Left lung (tissue), 10 donors: ENCODE results near the gene MMS22L. TPM values are rescaled to one million over a fixed set of nuclear protein-coding genes. Genes with fewer than 3 reads are reported as not detected.

Experiments used
- ATAC-seq: fragments of 200-7000 bp; cut with Tn5 transposase; one replicate; pipeline ENCODE4 v1.9.1; 2020; ENCODE audit warnings: moderate library complexity
- DNase-seq, 4 donors: peaks; one replicate each; pipeline ENCODE4 v3.0.0-alpha.2; 2013 to 2020
- H3K27ac ChIP-seq, 2 donors: fragments of 200-600 bp; sonication (generic) in 1 of 2; one replicate each; pipeline versions ENCODE4 v1.5.0 to v1.8.0; 2020 to 2021
- H3K27me3 ChIP-seq, 2 donors: fragments of 200-600 bp; sonication (generic) in 1 of 2; one replicate each; pipeline versions ENCODE4 v1.5.0 to v1.8.0; 2020 to 2021
- H3K36me3 ChIP-seq, 2 donors: fragments of 200-600 bp; sonication (generic) in 1 of 2; one replicate each; pipeline versions ENCODE4 v1.5.0 to v1.8.0; 2020 to 2021
- H3K4me1 ChIP-seq, 2 donors: fragments of 200-600 bp; one replicate each; pipeline ENCODE4 v1.8.0; 2021
- H3K4me3 ChIP-seq, 2 donors: fragments of 200-600 bp; sonication (generic) in 1 of 2; one replicate each; pipeline versions ENCODE4 v1.5.0 to v1.8.0; 2020 to 2021; ENCODE audit warnings: mild to moderate bottlenecking in 1 of 2
- H3K9me3 ChIP-seq, 2 donors: fragments of 200-600 bp; sonication (generic) in 1 of 2; one replicate each; pipeline versions ENCODE4 v1.5.0 to v1.8.0; 2020 to 2021
- CTCF ChIP-seq, 2 donors: fragments of 200-600 bp; sonication (generic) in 1 of 2; IDR thresholded peaks; one replicate each; pipeline versions ENCODE4 v1.5.0 to v1.8.0; 2021; ENCODE audit warnings: antibody characterized with exemption in 2 of 2
- intact Hi-C, 2 donors: fragments of 100-400 bp; cut with DNase I; formaldehyde crosslinking; loops; one replicate each; pipeline versions ENCODE4 v1.11.2 to v1.14.2; 2022
- polyA plus RNA-seq, 6 donors: library from polyadenylated mRNA; unstranded; fragments of 120-200 nt; gene quantifications; one replicate each; pipeline ENCODE4 v1.2.1, GENCODE V29; 2013; ENCODE audit not compliant: insufficient read length in 6 of 6
- total RNA-seq, 2 donors: library from RNA; stranded (reverse); fragmentation: NEBNext Ultra II Directional; extraction: Animal tissue kit (Norgen Biotek cat#: 25700); gene quantifications; one replicate each; pipeline ENCODE4 v1.2.1, GENCODE V29; 2021
- donor health status: DM: no; HTN: yes; CAD: no.
- donor health status: DM: no; HTN: no; CAD: no.

The MMS22L gene
- total and polyA plus RNA-seq, 8 donors, result 11.6 to 19.5 (median 15.5) TPM

DNA sequence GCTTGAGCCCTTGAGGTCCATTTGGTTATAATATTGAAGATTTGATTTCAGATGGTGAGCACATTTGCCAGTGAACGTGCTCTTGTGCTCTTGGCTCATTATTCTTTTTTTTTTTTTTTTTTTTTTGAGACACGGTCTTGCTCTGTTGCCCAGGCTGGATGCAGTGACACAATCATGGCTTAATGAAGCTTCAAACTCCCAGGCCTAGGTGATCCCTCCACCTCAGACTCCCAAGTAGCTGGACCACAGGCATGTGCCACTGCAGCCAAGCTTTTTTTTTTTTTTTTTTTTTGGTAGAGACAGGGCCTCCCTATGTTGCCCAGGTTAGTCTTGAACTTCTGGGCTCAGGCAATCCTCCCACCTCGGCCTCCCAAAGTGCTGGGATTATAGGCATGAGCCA lies 182.3 kb downstream of the MMS22L start:
- Histone ChIP-seq H3K4me1 (no peaks in the 10 kb centered on the region), H3K9me3 (no peaks in the 10 kb centered on the region), H3K4me3 (no peak overlapping the region), H3K27me3 (no peaks in the 10 kb centered on the region), H3K36me3 (no peaks in the 10 kb centered on the region), H3K27ac (no peak overlapping the region)
- no peak for TF ChIP-seq CTCF (IDR thresholded peaks at IDR 0.05)
- no peak for ATAC-seq
- intact Hi-C loops, result no loop called here
- DNase-seq, result no peak

DNA sequence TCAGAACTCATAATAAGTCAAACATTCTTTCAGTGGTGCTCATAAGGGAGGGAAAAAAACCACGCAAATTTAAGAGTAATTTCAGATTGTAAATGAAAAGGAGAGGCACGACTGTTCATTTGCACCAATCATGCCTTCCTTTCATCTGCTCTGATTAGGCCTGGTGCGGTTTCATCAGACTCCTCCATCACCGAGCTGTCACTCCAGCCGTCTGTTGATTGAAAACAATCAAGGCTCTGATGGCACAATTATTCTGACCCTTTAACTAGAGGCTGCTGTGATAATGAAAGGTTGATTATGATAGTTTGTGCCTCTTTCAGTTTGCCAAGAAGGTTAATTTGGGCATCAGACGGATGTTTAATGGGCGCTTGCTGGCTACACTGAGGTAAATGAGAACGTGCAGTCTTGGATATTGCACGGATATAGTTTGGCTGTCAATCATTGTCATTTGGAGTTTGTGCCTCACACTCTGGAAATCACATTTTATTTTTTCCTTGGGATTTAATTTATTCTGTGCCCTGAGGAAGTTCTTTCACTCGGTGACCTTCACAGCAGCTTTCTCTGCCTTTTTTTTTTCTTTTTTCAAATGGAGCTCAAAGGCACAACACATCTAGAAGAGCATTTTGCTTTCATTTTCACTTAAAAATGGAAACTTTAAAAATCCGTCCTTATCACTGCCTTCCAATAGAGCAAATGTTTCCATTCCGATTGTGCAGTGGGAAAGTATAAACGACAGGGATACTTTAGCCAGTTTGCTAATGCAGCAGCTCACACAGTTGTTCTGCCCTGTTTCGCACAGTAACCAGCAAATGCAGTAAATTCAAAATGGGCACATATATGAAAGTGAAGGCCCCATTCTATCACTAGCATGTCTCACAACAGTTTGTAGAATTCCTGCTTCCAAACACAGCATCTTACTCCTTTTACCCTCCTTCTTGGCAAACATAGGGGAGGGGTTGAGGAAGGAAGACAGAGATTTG lies 185.7 kb downstream of the MMS22L start:
- intact Hi-C loops, result no loop called here
- Histone ChIP-seq H3K4me1 (no peaks in the 10 kb centered on the region), H3K36me3 (no peaks in the 10 kb centered on the region), H3K27me3 (no peaks in the 10 kb centered on the region), H3K9me3 (no peaks in the 10 kb centered on the region), H3K4me3 (no peak overlapping the region), H3K27ac (no peak overlapping the region)
- TF ChIP-seq CTCF (IDR thresholded peaks at IDR 0.05), result no peak
- DNase-seq (no peak), ATAC-seq (no peak)

DNA sequence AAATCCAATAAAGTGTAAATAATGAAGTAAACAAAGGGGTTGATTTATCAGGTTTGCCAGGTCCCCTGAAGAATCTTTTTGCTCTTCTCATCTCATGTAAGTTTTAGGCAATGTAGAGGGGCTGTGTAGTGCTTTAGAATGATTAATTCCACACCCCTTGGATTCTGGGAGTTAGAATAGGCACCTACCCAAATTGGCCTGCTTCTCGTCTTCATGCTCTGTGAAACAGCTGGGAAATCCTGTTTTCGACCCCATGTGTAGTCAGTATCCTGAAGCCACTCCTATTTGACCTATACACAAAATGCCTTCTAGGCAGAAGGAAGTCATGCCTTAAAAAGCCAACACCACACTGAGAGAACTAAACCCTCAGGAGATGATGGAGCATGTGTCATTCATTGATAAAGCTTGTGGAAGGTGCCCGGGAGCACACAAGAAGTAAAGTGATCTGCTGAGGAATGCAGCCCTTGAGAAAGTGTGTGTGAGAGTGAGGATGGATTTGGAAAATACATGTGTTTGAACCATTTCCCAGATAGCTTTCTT lies 187.6 kb downstream of the MMS22L start:
- Histone ChIP-seq H3K9me3 (no peaks in the 10 kb centered on the region), H3K27me3 (no peaks in the 10 kb centered on the region), H3K27ac (no peak overlapping the region), H3K4me1 (no peaks in the 10 kb centered on the region), H3K36me3 (no peaks in the 10 kb centered on the region), H3K4me3 (no peak overlapping the region)
- DNase-seq (peak in 1 of 4 donors; percentile 4), ATAC-seq (no peak)
- TF ChIP-seq CTCF (IDR thresholded peaks at IDR 0.05), result no peak
- intact Hi-C loops, result no loop called here

- Histone ChIP-seq H3K9me3 (no peaks in the 10 kb centered on the region), H3K27me3 (no peaks in the 10 kb centered on the region), H3K27ac (no peak overlapping the region), H3K4me3 (no peak overlapping the region), H3K36me3 (no peaks in the 10 kb centered on the region), H3K4me1 (no peaks in the 10 kb centered on the region)
- intact Hi-C loops, result no loop called here
- no peak for TF ChIP-seq CTCF (IDR thresholded peaks at IDR 0.05)
- ATAC-seq (no peak), DNase-seq (no peak)
Observed at GRCh38 chr6:97094376-97094775, 188.6 kb downstream of the MMS22L start.

DNA sequence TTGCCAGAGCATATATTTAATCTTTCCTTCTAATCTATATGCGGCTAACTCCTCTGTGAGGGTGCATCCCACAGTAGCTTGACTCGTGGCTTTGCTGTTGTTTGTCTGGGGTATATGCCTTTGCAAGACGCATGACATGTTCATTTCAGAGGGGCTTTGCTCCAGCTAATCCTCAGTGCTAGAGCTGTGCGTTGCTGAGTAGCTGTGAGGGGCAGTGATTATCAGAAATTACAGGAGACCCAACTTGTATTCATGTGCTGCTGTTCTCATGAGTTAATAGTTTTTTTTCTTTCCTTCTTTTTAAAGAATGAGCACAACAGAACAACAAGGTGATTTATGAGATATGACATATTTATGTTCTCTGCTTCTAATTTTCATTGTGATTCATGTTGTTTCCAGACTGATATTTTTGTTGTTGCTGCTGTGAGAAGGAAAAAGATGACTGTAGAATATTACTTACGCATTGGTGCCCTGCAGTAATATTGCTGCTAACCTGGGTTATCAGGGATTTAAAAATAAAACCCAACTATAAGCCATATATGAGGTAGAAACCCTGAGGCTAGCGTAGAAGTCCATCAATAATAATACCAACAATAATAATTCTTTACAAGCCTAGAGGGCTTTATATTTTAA lies 190.2 kb downstream of the MMS22L start:
- TF ChIP-seq CTCF (IDR thresholded peaks at IDR 0.05), result no peak
- H3K4me3 ChIP-seq, result no peak overlapping the region
- intact Hi-C loops, result no loop called here
- no peaks in the 10 kb centered on the region for H3K9me3 ChIP-seq
- H3K27ac ChIP-seq, result no peak overlapping the region
- H3K36me3 ChIP-seq, result no peaks in the 10 kb centered on the region
- ATAC-seq, result no peak
- H3K4me1 ChIP-seq, result no peaks in the 10 kb centered on the region
- DNase-seq, result no peak
- no peaks in the 10 kb centered on the region for H3K27me3 ChIP-seq
